Measurements from ENCODE around the gene SMIM7. TPM values are rescaled to one million over a fixed set of nuclear protein-coding genes. Genes with fewer than 3 reads are reported as not detected.

SMIM7 gene
- total RNA-seq, 1 donor from 2014 or later = 33.4 TPM

DNA sequence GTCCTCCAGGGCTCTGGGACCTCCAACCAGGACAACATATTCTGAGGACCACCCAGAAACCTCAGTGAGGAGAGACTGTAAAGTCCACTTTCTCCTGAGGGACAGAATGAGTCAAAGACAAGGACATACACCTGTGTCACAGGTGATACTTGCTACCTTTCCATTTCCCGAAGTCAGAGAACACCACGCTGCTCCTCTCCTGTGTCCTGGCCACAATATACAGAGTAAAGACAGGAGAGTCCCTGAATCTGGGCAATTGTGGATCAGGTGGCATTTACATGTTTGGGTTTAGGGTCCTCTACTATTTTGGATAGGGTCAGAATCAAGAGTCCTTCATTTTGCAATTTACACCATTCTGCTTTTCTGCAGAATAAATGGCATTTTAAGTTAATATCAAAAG, 36.9 kb downstream of the SMIM7 start:
- no peak for DNase-seq (ENCODE audit: low read depth in 2 of 2)

DNA sequence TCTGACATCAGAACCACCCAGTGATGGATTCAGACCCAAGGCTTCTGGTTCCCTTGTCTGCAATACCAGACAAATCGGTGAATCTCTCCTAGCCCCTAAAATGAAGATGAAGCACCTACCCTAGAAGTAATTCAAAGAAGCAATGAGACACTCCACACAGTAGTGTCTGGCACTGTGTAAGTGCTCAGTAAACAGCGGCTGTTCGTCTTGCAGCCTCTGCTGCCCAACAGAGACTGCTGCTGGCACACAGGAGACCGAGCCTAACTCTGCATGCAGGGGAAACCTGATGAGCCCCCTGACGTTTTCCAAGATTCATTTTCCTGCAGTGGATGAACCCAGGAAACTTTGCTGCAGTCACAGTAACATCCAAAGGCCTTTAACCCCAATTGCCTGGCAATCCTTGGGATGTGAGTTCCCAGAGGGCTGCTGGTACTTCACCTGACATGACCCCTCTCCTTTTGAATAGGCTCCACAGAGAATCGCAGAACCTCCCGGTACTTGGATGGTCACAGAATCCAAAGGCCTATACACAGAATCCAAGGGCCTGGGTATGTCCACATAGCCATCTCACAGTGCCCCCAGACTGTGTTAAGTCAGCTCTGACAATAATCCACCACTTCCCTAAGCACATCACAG, 38.7 kb downstream of the SMIM7 start:
- DNase-seq (ENCODE audit: low read depth in 2 of 2) = no peak

DNA sequence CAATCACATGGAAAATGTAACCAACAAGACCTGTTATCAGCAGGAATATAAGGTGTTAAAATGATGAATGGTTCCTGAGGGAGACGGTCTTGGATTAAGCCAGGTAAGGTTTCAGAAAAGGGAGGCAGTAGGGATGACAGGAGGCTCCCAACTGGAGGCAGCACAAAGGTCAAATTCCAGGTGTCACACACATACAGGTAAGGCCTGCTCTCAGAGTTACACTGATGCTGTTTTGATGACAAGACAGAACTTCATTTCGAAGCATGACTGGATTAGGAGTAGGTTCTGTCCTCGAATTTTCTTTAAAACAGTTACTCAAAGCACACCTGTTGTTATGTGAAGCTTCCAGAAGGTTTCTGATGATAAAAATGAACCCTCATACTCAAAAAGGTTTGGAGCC, 39.4 kb downstream of the SMIM7 start:
- no peak for DNase-seq (ENCODE audit: low read depth in 2 of 2)

DNA sequence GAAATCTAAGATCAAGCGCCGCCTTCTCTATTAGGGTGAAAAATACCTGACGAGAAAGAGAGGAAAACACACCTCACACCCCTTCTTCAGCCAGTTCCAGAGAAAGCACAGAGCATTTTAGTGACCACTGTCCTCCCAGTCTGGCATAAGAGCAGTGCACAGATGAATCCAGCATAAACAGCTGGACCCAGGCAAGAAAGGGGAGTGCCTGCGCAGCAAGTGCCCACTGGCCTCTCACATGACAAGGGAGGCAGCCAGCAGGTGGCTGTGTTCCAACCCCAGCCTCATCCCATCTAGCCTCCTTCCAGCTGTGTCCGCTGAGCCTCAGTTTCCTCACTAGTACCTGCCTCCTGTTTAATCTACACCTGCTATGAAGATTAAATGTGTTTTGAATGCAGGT, 39.9 kb downstream of the SMIM7 start:
- DNase-seq (ENCODE audit: low read depth in 2 of 2) = no peak

GRCh38 chr19:16619457-16619856, 40.5 kb downstream of the SMIM7 start:
- DNase-seq (ENCODE audit: low read depth in 2 of 2) = no peak

DNA sequence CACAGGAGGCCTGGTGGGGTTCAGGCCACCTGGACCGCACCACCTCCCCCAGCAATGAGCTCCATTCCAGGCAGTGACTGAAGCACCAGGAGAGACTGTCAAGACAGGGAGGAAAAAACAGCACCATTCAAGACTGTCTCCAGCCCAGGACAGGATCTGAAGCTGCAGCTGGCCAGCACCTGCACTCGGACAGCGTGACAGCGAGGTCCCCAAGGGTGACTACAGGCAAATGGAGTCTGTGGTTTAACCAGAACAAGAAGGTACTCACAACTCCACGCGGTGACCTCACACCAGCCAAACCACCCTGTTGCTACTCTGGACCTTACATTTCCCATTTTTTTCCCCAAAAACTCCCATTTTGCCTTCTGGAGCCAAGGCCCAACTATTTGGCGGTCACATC, 41.7 kb downstream of the SMIM7 start:
- no peak for DNase-seq (ENCODE audit: low read depth in 2 of 2)

DNA sequence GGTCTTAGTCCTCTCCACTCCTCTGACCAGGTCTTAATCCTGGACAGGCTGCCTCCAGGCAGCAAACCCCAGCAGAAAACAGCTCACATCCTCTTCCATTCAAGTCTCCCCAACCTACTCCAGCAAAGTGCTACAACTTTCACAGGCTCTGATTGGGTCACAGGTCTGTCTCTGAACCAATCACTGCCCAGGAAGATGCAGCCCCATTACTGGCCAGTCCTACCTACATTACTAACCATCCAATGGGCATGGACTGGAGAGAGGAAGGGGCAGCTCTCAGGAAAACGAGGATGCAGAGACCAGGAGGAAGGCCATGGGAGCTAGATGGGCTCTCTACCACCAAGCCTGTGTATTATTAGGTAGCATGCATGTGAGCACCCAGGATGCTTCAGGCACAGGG, 44.1 kb downstream of the SMIM7 start:
- DNase-seq (ENCODE audit: low read depth in 2 of 2) = peak in 1 of 2 donors; percentile 18

DNA sequence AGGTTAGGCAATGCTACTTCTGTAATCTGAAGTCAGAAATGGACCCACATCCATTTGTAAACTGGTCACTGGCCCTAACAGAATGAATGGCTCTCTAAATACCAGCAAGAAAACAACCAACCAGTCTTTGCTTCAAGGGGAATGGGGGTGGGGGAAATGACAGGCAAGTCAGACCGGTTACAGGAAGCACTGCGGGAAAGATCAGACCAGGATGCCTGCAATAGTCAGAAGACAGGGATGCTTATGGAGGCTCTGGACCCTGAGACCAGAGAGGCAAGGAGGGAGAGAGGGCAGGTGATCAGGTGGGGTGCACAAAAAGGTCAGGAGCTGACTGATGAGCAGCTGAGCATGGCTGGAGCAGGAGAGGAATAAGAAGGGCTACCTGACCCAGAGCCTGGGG, 45.0 kb downstream of the SMIM7 start:
- no peak for DNase-seq (ENCODE audit: low read depth in 2 of 2)

- DNase-seq (ENCODE audit: low read depth in 2 of 2) = no peak
Observed at GRCh38 chr19:16613841-16614240, 46.1 kb downstream of the SMIM7 start.

- DNase-seq (ENCODE audit: low read depth in 2 of 2) = no peak
Observed at GRCh38 chr19:16612636-16613035, 47.3 kb downstream of the SMIM7 start.

- no peak for DNase-seq (ENCODE audit: low read depth in 2 of 2)
Observed at GRCh38 chr19:16611121-16611520, 48.8 kb downstream of the SMIM7 start.

DNA sequence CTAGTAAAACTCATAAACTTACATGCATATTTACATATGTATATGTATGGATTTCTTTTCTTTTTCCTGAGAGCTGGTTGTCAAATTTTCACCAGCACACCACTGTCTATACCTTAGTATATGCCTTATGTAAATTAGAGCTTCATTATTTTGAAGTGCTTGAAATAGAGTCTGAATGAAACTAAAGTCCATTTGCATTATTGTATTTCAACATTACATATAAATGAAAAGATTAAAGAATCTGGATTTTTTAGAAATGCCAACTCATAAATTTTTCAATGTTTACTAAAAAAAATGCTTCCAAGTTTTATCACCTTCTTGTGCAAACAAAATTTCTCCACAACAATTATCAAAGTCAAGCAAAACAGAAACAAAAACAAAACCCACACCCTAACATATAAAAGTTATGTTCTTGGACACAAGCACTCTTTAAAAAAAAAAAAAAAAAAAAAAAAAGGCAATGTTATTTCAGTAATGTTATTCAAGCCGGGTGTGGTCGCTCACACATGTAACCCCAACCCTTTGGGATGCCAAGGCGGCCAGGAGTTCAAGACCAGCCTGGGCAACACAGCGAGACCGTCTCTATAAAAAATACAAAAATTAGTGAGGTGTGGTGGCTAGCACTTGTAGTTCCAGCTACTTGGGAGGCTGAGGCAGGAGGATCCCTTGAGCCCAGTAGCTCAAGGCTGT, 50.3 kb downstream of the SMIM7 start:
- DNase-seq (ENCODE audit: low read depth in 2 of 2) = no peak

DNA sequence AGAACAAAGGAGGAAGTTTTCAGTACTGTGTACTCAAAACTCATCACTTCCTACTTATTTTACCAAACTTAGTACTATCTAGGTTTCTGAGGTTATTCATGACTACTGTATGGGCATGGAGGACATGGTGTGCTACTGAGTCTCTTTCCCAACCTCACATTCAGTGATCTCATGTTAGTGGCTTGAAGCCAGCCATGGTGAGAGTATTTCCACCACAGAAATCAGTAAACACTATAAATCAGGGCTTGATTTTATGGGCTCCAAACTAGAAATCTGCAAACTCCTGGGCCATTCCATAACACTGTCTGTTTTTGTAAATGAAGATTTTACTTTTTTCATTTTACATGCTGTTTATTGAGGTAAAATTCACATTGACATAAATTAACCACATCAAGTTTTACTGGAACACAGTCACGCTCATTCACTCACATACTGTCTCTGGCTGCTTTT, 51.6 kb downstream of the SMIM7 start:
- peak; percentile 53 to 57 for DNase-seq (ENCODE audit: low read depth in 2 of 2)

DNA sequence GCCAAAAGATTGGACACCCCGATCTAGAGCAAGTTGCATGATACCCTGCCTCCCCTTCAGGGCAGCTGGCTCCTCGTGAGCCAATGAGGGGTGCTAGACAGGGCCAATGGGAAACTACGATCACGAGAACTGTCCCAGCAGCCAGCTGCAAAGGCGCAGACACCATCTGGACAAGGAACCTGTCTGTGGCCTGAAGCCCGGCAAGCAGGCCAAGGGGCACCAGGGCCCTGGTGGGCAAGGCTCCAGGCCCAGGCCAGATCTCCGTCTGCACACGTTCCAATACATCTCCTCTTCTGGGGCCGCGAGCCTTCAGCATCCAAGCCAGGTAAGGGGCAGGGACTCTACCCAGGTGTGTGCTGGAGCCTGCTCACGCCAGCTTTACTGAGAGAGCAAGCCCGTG, 52.1 kb downstream of the SMIM7 start:
- DNase-seq (ENCODE audit: low read depth in 2 of 2) = no peak

DNA sequence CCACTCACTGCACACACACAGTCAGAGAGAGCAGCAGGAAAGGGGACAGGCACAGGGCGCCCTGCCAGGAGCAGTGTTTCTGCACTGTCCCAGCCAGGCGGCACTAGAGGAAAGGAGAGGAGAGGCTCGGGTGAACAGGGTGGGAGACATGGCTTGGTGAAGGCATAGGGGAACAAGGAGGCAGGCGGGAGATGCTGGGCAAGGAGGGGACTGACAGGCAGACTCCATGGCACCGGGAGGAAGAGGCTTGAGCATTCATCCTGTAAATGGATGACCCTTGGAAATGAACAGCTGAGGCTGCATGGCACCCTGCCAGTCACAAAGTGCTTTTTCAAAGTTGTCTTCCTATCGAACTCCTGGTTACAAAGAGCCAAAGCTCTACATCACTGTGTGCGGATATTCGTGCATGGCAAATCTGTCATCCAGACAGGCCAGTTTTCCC, 54.4 kb downstream of the SMIM7 start:
- peak; percentile 45 to 59 for DNase-seq (ENCODE audit: low read depth in 2 of 2)

GRCh38 chr19:16605115-16605514, 54.8 kb downstream of the SMIM7 start:
- DNase-seq (ENCODE audit: low read depth in 2 of 2) = no peak

DNA sequence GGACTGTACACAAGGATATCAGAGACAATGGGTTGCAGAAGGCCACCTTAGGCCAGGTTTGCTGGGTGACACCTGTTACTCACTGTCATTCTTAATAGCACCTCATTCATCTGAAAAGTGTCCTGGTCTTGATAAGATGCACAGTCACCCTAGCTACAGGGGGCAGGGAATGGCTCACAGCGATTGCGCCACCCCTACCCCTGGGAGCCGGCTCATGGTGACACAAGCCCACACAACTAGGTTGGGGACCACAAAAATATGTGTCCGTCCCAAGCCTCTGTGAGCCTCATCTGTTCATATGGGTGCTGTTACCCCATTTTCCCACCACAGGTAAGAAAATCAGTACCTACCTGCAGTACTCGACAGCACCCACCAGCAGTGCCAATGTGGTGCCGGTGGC, 55.3 kb downstream of the SMIM7 start:
- no peak for DNase-seq (ENCODE audit: low read depth in 2 of 2)

- no peak for DNase-seq (ENCODE audit: low read depth in 2 of 2)
Observed at GRCh38 chr19:16603090-16603489, 56.9 kb downstream of the SMIM7 start.

DNA sequence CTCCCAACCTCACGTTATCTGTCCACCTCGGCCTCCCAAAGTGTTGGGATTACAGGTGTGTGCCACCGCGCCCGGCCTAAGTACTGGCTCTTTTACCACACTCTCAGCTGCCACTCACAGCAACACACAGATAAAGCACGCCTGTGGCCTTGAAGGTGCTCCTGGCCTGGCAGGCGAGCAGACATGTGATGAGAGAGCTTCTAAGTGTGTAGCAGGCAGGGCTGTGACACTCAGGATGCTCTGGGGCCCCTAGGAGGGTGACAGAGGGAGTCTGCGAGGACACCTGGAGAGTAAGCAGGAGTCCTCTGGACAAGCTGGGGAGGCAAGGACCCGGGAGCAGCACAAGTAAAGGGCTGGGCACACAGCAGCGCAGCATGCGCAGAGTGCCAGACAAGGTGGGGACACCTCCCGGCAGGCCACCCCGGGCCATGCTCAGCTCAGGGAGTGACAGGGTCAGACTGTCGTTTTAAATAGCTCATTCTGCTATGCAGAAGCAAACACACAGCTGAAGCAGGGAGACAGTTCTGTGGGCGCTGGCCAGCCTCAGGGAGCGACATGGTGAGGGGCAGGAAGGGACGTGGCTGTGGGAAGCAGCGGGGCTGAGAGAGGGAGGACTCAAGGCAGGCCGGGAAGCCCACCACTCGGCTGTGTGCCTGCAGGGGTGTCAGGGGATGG, 58.4 kb downstream of the SMIM7 start:
- DNase-seq (ENCODE audit: low read depth in 2 of 2) = no peak

- DNase-seq (ENCODE audit: low read depth in 2 of 2) = no peak
Observed at GRCh38 chr19:16600824-16601223, 59.1 kb downstream of the SMIM7 start.

- no peak for DNase-seq (ENCODE audit: low read depth in 2 of 2)
Observed at GRCh38 chr19:16599655-16600346, 60.1 kb downstream of the SMIM7 start.

GRCh38 chr19:16598848-16599247, 61.1 kb downstream of the SMIM7 start:
- DNase-seq (ENCODE audit: low read depth in 2 of 2) = no peak
